Measurements from ENCODE around the gene EFL1. TPM values are rescaled to one million over a fixed set of nuclear protein-coding genes. Genes with fewer than 3 reads are reported as not detected.

EFL1 gene
- total RNA-seq, 2 experiments from 2014 or later = 23.7 to 25.6 TPM

DNA sequence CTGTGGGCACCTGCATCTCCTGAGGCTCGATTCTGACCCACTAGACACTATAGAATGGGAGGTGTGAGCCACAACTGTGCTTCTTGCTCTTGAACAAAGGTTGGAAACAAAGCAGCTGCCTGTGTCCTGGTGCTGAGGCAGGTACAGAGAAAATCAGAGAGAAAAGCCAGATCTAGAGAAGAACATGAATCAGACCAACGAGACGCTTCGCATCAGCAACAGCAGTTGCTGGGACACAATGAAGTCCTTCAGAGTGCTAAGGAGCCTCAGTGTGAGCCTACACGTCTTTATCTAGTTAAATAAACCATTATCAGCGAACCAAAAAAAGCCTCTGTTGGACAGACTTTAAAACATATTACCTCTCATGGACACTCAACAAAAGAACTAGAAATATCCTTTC is 130.4 kb downstream of the EFL1 start:
- peaks cover 20% of the 10 kb centered on the region for H3K36me3 Mint-ChIP-seq (ENCODE audit: low read depth)
- DNase-seq (no peak), ATAC-seq (no peak)
- TF ChIP-seq, protein P1, sequence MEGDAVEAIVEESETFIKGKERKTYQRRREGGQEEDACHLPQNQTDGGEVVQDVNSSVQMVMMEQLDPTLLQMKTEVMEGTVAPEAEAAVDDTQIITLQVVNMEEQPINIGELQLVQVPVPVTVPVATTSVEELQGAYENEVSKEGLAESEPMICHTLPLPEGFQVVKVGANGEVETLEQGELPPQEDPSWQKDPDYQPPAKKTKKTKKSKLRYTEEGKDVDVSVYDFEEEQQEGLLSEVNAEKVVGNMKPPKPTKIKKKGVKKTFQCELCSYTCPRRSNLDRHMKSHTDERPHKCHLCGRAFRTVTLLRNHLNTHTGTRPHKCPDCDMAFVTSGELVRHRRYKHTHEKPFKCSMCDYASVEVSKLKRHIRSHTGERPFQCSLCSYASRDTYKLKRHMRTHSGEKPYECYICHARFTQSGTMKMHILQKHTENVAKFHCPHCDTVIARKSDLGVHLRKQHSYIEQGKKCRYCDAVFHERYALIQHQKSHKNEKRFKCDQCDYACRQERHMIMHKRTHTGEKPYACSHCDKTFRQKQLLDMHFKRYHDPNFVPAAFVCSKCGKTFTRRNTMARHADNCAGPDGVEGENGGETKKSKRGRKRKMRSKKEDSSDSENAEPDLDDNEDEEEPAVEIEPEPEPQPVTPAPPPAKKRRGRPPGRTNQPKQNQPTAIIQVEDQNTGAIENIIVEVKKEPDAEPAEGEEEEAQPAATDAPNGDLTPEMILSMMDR (IDR thresholded peaks at IDR 0.05) = no peak
- CTCF ChIA-PET = no interaction called here
- no peaks in the 10 kb centered on the region for H3K27me3 Mint-ChIP-seq
- no peaks in the 10 kb centered on the region for H3K9me3 Mint-ChIP-seq
- no peak overlapping the region for H3K27ac Mint-ChIP-seq
- POLR2A ChIA-PET = no interaction called here
- intact Hi-C loops (cut with micrococcal nuclease) = no loop called here
- H3K4me3 Mint-ChIP-seq = no peak overlapping the region
- H3K4me1 Mint-ChIP-seq (ENCODE audit: low read depth) = peaks cover 7% of the 10 kb centered on the region

DNA sequence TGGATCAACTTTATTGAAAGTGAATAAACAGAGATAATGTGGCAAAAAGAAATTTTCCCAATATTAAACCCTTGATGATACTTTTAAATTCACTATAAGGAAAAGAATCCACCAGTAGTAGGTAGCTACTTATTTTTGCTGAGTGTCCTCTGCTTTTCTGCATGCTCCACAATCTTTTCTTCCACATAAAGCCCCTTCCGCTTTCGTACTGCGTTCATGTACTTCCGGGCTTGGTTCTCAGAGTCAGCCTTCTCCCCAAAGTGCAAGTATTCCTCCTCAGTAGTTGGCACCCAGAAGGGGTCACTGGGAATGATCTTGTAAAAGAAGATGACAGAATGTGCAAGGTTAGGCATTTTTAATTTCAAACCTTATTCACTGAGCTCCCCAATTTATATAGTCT is 132.3 kb downstream of the EFL1 start:
- TF ChIP-seq, protein P1 (IDR thresholded peaks at IDR 0.05) = no peak
- ChIA-PET CTCF (interaction anchor here (1.8 to 2.2 kb wide), 2 partner anchors 10 to 22 kb away, joined by 8 to 9 read pairs; no protein-coding TSS in a partner anchor), POLR2A (no interaction called here)
- Mint-ChIP-seq H3K27ac (no peak overlapping the region), H3K4me3 (no peak overlapping the region), H3K27me3 (no peaks in the 10 kb centered on the region), H3K36me3 (ENCODE audit: low read depth) (peaks cover 11% of the 10 kb centered on the region), H3K4me1 (ENCODE audit: low read depth) (peaks cover 7% of the 10 kb centered on the region), H3K9me3 (no peaks in the 10 kb centered on the region)
- intact Hi-C loops (cut with micrococcal nuclease) = no loop called here
- DNase-seq (no peak), ATAC-seq (no peak)

DNA sequence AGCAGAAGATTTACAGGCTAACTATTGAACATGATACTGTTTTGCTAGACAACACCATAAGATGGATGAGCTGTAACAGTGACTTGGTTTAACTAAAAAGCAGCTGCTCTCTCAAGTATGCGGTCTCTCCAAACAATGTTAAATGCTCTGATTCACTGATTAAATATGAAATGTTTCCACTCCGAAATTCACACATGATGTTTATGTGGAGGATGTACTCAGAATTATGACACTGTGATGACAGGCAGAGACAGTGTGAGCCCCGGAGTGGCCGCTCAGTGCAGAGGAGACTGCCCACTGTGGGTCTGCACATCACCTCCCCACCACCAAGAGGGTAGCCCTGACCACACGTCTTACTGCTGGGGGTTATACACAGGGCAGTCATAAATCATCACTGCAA is 132.8 kb downstream of the EFL1 start:
- H3K4me3 Mint-ChIP-seq = no peak overlapping the region
- ChIA-PET POLR2A (no interaction called here), CTCF (interaction anchor here (1.8 to 2.2 kb wide), 2 partner anchors 10 to 21 kb away, joined by 8 to 9 read pairs; no protein-coding TSS in a partner anchor)
- DNase-seq (no peak), ATAC-seq (no peak)
- no peaks in the 10 kb centered on the region for H3K9me3 Mint-ChIP-seq
- no peaks in the 10 kb centered on the region for H3K27me3 Mint-ChIP-seq
- peaks cover 11% of the 10 kb centered on the region for H3K36me3 Mint-ChIP-seq (ENCODE audit: low read depth)
- H3K27ac Mint-ChIP-seq = no peak overlapping the region
- H3K4me1 Mint-ChIP-seq (ENCODE audit: low read depth) = peaks cover 10% of the 10 kb centered on the region
- TF ChIP-seq, protein P1 (IDR thresholded peaks at IDR 0.05) = no peak
- intact Hi-C loops (cut with micrococcal nuclease) = no loop called here

DNA sequence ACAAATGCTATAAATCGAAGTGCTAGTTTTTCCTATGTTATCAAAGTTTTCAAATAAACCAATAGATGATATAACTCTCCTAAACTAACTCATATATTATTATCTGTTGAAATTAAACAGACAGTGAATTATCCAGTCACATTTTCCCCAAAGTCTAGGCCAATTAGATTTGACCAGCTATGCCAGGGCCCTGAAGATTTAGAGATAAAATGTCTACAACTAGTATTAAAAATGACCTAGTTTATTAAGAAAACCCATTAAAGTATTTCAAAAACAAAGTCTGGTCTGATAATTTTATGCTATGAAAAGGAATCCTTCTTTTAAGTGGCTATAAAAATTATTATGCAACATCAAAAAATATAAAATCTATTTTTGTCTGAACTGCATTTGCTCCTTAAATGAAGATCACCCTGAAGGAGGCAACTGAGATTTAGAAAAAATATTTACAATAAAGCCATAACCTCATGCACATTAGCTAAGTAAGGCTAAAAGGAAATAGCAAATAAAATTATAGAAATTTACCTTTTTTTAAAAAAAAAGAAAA is 133.3 kb downstream of the EFL1 start:
- Mint-ChIP-seq H3K27ac (no peak overlapping the region), H3K4me1 (ENCODE audit: low read depth) (peaks cover 10% of the 10 kb centered on the region), H3K4me3 (no peak overlapping the region), H3K27me3 (no peaks in the 10 kb centered on the region), H3K9me3 (no peaks in the 10 kb centered on the region), H3K36me3 (ENCODE audit: low read depth) (peaks cover 11% of the 10 kb centered on the region)
- ChIA-PET CTCF (no interaction called here), POLR2A (no interaction called here)
- TF ChIP-seq, protein P1 (IDR thresholded peaks at IDR 0.05) = no peak
- ATAC-seq (no peak), DNase-seq (no peak)
- intact Hi-C loops (cut with micrococcal nuclease) = no loop called here

DNA sequence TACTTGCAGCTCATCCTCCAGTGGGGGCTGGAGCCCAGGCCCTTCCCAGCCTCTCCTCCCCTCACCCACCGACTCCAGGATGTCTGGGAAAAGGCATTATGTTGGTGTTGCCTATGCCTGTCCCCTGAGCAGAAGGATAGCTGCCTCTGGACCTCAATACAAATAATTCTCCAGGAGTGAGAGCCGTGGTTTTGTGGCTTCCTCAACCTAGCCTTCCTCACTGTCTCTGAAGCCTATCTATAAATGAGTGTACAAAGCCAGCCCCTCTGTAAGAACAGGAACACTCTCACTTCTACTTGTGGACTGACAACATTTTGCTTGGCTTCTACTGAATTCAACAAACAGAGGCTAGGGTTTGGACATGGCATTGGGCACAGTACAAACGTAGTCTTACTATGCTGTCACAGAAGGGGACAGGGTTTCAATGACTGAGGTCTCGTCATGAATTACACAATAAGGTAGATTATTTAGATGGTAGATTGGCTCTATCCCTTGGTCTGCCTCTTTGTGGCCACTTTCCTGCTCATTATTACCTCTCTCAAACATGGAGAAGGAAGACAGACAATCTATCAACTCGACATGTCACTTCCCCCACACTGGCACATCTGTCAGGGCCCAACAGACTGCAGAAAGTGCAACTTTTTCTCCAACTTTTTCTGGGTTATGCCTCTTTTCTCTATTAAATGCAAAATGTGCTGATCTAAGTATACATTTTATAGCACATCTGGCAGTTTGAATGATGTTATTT is 134.0 kb downstream of the EFL1 start:
- H3K9me3 Mint-ChIP-seq = no peaks in the 10 kb centered on the region
- intact Hi-C loops (cut with micrococcal nuclease) = no loop called here
- peak overlapping the region; percentile 10 for H3K27ac Mint-ChIP-seq
- no peak overlapping the region for H3K4me3 Mint-ChIP-seq
- H3K4me1 Mint-ChIP-seq (ENCODE audit: low read depth) = peaks cover 10% of the 10 kb centered on the region
- H3K27me3 Mint-ChIP-seq = no peaks in the 10 kb centered on the region
- peak; percentile 27 for ATAC-seq
- peaks cover 11% of the 10 kb centered on the region for H3K36me3 Mint-ChIP-seq (ENCODE audit: low read depth)
- no peak for DNase-seq
- CTCF ChIA-PET = no interaction called here
- POLR2A ChIA-PET = no interaction called here
- TF ChIP-seq, protein P1 (IDR thresholded peaks at IDR 0.05) = no peak
